Measurements from ENCODE around the gene HDX. TPM values are rescaled to one million over a fixed set of nuclear protein-coding genes. Genes with fewer than 3 reads are reported as not detected.

The HDX gene
- total and polyA plus RNA-seq, 3 experiments from 2014 or later: 0.60 to 0.90 (median 0.70) TPM

DNA sequence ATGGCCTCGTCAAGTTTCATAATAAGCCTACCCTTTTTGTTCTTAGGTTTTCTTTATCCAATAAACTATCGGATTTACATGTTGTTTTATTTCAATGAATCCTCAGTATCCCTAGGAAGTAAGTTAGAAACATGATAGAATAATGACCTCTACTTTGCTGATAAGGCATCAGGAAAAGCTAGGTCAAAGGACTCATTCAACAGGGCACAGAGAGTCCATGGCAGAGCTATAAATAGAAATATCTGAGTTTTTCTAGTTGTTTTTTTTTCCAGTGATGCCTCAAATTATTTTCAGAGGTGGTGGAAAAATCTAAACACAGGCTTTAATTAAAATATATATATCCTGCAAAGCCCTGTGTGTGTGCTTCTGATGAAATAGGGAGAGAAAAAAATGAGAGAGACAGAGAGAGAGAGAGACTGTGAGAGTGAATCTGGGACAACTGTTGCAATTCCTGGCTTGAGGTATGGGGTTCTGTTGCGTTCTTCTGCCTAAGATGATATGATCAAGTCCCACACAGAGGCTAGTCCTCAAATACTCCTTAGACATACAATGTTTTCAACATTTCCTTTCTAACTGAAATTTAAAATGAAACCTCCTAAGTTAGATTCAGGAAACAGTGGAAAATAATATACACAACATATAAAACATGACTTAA, 139.9 kb downstream of the HDX start:
- Mint-ChIP-seq H3K36me3 (no peaks in the 10 kb centered on the region), H3K27ac (no peak overlapping the region), H3K27me3 (peaks cover 0 to 1% of the 10 kb centered on the region in 2 donors), H3K4me1 (no peaks in the 10 kb centered on the region), H3K4me3 (no peak overlapping the region), H3K9me3 (peaks cover 0 to 13% (median 2%) of the 10 kb centered on the region in 5 donors)
- Histone ChIP-seq H3K27ac (ENCODE audit: low read depth, low read length) (no peak overlapping the region), H3K36me3 (ENCODE audit: insufficient read depth, low read length) (no peaks in the 10 kb centered on the region), H3K4me1 (ENCODE audit: insufficient read depth, low read length) (no peaks in the 10 kb centered on the region), H3K4me3 (ENCODE audit: low read length) (no peak overlapping the region), H3K27me3 (ENCODE audit: insufficient read depth, low read length, poor library complexity, severe bottlenecking) (no peaks in the 10 kb centered on the region), H3K9me3 (ENCODE audit: low read length) (no peaks in the 10 kb centered on the region)
- ChIA-PET CTCF (no interaction called here), POLR2A (no interaction called here)
- DNase-seq: no peak

DNA sequence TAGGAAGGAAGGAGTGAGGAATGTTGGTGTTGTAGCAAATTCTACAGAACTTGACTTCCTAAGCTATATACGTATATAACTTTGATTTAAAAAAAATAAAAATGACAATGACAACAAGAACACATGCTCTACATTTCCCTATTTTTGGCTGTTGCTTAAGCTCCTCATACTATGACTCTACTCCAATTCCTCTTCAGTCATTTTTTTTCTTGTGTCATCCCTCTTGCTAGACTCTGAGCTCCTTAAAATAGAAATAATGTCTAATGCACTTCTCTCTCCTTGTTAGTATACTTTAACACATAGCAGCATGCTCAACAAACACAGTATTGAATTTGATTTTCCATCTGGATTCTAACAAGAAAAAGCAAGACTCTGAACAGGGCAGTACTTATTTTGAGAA, 144.0 kb downstream of the HDX start:
- Histone ChIP-seq H3K9me3 (ENCODE audit: low read length) (no peaks in the 10 kb centered on the region), H3K4me3 (ENCODE audit: low read length) (no peak overlapping the region), H3K36me3 (ENCODE audit: insufficient read depth, low read length) (no peaks in the 10 kb centered on the region), H3K27me3 (ENCODE audit: insufficient read depth, low read length, poor library complexity, severe bottlenecking) (no peaks in the 10 kb centered on the region), H3K4me1 (ENCODE audit: insufficient read depth, low read length) (no peaks in the 10 kb centered on the region), H3K27ac (ENCODE audit: low read depth, low read length) (no peak overlapping the region)
- no peaks in the 10 kb centered on the region for H3K4me1 Mint-ChIP-seq
- H3K4me3 Mint-ChIP-seq: no peak overlapping the region
- no peaks in the 10 kb centered on the region for H3K36me3 Mint-ChIP-seq
- ChIA-PET CTCF (no interaction called here), POLR2A (no interaction called here)
- no peak overlapping the region for H3K27ac Mint-ChIP-seq
- H3K27me3 Mint-ChIP-seq: peaks cover 0 to 1% of the 10 kb centered on the region in 2 donors
- no peaks in the 10 kb centered on the region for H3K9me3 Mint-ChIP-seq
- no peak for DNase-seq

DNA sequence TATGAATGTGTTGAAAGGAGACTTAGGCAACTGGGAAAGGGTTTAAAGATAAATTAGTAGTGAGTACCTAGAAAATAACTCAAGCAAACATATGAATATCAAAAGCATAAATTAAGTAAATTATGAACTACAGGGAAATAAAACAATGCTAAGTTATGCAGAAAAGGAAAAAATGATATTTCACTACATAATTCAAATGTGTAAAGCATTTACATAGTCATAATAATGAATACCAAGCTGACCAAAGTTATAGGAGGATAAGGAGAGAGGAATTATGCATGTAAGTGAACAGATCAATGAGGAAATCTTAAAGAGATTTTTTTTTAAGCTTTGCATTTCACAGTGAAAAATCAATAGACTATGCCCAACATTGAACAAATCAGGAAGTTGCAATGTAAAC, 145.0 kb downstream of the HDX start:
- DNase-seq: no peak
- Mint-ChIP-seq H3K36me3 (no peaks in the 10 kb centered on the region), H3K4me1 (no peaks in the 10 kb centered on the region), H3K27ac (no peak overlapping the region), H3K4me3 (no peak overlapping the region), H3K27me3 (peaks cover 0 to 1% of the 10 kb centered on the region in 2 donors), H3K9me3 (no peaks in the 10 kb centered on the region)
- H3K36me3 ChIP-seq (ENCODE audit: insufficient read depth, low read length): no peaks in the 10 kb centered on the region
- no peaks in the 10 kb centered on the region for H3K9me3 ChIP-seq (ENCODE audit: low read length)
- no peaks in the 10 kb centered on the region for H3K4me1 ChIP-seq (ENCODE audit: insufficient read depth, low read length)
- no peaks in the 10 kb centered on the region for H3K27me3 ChIP-seq (ENCODE audit: insufficient read depth, low read length, poor library complexity, severe bottlenecking)
- ChIA-PET CTCF (no interaction called here), POLR2A (no interaction called here)
- H3K27ac ChIP-seq (ENCODE audit: low read depth, low read length): no peak overlapping the region
- no peak overlapping the region for H3K4me3 ChIP-seq (ENCODE audit: low read length)

DNA sequence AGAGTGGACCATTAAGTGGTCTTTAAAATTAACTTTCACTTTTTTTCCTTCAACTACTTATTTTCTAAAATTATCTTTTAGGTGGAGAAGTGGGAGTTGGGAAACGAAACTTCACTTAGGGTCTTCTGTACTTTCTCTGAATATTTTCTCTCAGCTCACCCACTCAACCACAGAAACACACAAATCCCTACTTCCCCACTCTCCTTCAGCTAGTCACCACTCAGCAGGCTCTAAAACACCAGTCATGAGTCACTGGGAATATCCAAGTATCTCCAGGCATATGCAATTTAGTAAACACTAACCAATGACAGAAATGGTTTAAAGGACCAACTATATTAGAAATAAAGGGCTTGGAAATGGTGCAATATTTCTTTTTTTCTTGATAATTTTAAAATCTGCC, 161.3 kb downstream of the HDX start:
- Mint-ChIP-seq H3K27ac (peak overlapping the region in 1 of 8 donors; percentile 44), H3K4me3 (no peak overlapping the region), H3K9me3 (no peaks in the 10 kb centered on the region), H3K4me1 (no peaks in the 10 kb centered on the region), H3K27me3 (no peaks in the 10 kb centered on the region), H3K36me3 (no peaks in the 10 kb centered on the region)
- no peaks in the 10 kb centered on the region for H3K4me1 ChIP-seq (ENCODE audit: insufficient read depth, low read length)
- H3K27me3 ChIP-seq (ENCODE audit: insufficient read depth, low read length, poor library complexity, severe bottlenecking): no peaks in the 10 kb centered on the region
- H3K27ac ChIP-seq (ENCODE audit: low read depth, low read length): no peak overlapping the region
- no peaks in the 10 kb centered on the region for H3K36me3 ChIP-seq (ENCODE audit: insufficient read depth, low read length)
- no peak for DNase-seq
- H3K9me3 ChIP-seq (ENCODE audit: low read length): no peaks in the 10 kb centered on the region
- ChIA-PET CTCF (no interaction called here), POLR2A (no interaction called here)
- no peak overlapping the region for H3K4me3 ChIP-seq (ENCODE audit: low read length)

DNA sequence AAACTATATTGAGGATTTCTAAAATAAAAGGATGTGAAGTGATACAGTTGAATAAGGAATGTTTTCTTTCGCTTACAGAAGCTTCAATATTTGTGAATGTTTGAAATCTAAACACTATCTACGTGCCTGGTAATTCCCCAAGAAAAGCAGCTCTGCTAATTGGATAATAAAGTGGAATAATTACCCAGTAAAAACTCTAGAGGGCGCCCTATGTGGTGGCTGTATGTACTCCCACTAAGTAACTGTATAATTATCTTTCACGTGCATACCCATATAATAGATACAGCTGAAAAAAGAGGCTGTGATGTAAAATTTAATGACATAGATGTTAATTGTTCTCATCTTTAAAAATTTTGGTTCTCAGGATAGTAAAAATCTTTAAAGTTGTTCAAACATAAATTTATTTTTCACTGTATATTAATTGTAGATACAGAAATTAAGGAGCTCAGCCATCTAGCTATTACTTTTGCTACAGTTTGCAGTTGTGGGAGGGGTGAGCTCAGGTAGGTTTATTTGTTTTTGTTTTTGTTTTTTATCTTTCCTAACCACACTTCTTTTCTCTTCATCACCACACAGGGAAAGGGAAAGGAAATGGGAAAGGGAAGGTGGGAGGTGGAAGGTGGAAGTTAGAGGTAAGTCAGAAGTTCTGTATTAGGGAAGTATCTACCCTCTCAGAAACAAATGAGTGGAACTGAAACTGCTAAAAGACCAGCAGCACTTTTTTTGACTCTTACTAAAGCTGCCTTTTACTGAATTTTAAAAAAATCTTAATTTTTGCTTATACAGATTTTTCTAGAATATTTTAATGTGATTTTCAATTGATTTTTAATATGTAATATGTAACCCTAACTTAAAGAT, 162.5 kb downstream of the HDX start:
- Histone ChIP-seq H3K4me3 (ENCODE audit: low read length) (no peak overlapping the region), H3K9me3 (ENCODE audit: low read length) (no peaks in the 10 kb centered on the region), H3K27me3 (ENCODE audit: insufficient read depth, low read length, poor library complexity, severe bottlenecking) (no peaks in the 10 kb centered on the region), H3K4me1 (ENCODE audit: insufficient read depth, low read length) (no peaks in the 10 kb centered on the region), H3K27ac (ENCODE audit: low read depth, low read length) (no peak overlapping the region), H3K36me3 (ENCODE audit: insufficient read depth, low read length) (no peaks in the 10 kb centered on the region)
- ChIA-PET POLR2A (no interaction called here), CTCF (no interaction called here)
- Mint-ChIP-seq H3K27ac (no peak overlapping the region), H3K4me3 (no peak overlapping the region), H3K4me1 (no peaks in the 10 kb centered on the region), H3K27me3 (no peaks in the 10 kb centered on the region), H3K9me3 (no peaks in the 10 kb centered on the region), H3K36me3 (no peaks in the 10 kb centered on the region)
- DNase-seq: no peak

DNA sequence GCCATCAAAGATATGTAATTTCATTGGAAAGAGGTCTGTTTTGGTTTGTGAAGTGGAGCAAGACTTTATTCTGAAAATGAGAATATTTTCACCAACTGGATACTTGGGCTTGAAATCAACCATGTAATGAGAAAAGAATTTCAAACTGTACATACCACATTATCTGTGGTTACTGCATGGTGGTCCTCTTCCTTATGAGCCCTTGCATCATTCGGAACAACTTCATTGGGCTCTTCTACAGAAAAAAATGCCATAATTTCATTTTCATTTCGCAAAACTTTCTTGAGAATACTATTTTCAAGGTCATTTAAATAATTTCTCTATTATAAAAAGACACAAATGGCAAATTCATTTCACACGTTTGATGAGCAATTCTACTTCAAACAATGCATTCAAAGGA, 165.6 kb downstream of the HDX start:
- no peaks in the 10 kb centered on the region for H3K9me3 ChIP-seq (ENCODE audit: low read length)
- no peak overlapping the region for H3K27ac ChIP-seq (ENCODE audit: low read depth, low read length)
- H3K4me3 Mint-ChIP-seq: no peak overlapping the region
- H3K4me1 Mint-ChIP-seq: no peaks in the 10 kb centered on the region
- peaks cover 0 to 2% (median 0%) of the 10 kb centered on the region in 5 donors for H3K9me3 Mint-ChIP-seq
- H3K36me3 ChIP-seq (ENCODE audit: insufficient read depth, low read length): no peaks in the 10 kb centered on the region
- H3K27me3 Mint-ChIP-seq: peaks cover 0 to 2% of the 10 kb centered on the region in 2 donors
- H3K36me3 Mint-ChIP-seq: no peaks in the 10 kb centered on the region
- CTCF ChIA-PET: no interaction called here
- no peaks in the 10 kb centered on the region for H3K4me1 ChIP-seq (ENCODE audit: insufficient read depth, low read length)
- no peaks in the 10 kb centered on the region for H3K27me3 ChIP-seq (ENCODE audit: insufficient read depth, low read length, poor library complexity, severe bottlenecking)
- H3K27ac Mint-ChIP-seq: no peak overlapping the region
- POLR2A ChIA-PET: no interaction called here
- no peak for DNase-seq
- H3K4me3 ChIP-seq (ENCODE audit: low read length): no peak overlapping the region

DNA sequence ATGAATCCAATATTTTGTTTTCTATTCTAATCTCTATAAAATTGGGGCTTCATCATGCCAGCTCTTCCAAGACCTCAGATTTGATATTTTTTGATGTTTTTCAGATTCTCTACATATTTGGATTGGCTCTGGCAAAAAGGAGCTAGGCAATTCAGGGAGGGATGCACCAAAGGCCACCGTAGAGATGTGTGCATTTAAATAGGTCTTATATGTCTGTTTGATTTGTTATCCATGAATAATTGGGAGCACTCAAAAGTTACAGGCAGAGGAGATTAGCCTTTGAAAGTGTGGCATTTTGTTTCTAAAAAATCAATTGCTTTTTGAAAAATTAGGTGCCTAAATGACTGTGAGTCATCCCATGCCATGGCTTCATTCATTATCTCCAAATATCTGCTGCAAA, 167.1 kb downstream of the HDX start:
- Mint-ChIP-seq H3K36me3 (no peaks in the 10 kb centered on the region), H3K9me3 (peaks cover 0 to 2% (median 0%) of the 10 kb centered on the region in 5 donors), H3K27ac (no peak overlapping the region), H3K27me3 (peaks cover 0 to 2% of the 10 kb centered on the region in 2 donors), H3K4me1 (no peaks in the 10 kb centered on the region), H3K4me3 (no peak overlapping the region)
- no peak overlapping the region for H3K4me3 ChIP-seq (ENCODE audit: low read length)
- ChIA-PET CTCF (no interaction called here), POLR2A (no interaction called here)
- H3K9me3 ChIP-seq (ENCODE audit: low read length): no peaks in the 10 kb centered on the region
- H3K27me3 ChIP-seq (ENCODE audit: insufficient read depth, low read length, poor library complexity, severe bottlenecking): no peaks in the 10 kb centered on the region
- DNase-seq: no peak
- no peaks in the 10 kb centered on the region for H3K4me1 ChIP-seq (ENCODE audit: insufficient read depth, low read length)
- no peaks in the 10 kb centered on the region for H3K36me3 ChIP-seq (ENCODE audit: insufficient read depth, low read length)
- no peak overlapping the region for H3K27ac ChIP-seq (ENCODE audit: low read depth, low read length)

DNA sequence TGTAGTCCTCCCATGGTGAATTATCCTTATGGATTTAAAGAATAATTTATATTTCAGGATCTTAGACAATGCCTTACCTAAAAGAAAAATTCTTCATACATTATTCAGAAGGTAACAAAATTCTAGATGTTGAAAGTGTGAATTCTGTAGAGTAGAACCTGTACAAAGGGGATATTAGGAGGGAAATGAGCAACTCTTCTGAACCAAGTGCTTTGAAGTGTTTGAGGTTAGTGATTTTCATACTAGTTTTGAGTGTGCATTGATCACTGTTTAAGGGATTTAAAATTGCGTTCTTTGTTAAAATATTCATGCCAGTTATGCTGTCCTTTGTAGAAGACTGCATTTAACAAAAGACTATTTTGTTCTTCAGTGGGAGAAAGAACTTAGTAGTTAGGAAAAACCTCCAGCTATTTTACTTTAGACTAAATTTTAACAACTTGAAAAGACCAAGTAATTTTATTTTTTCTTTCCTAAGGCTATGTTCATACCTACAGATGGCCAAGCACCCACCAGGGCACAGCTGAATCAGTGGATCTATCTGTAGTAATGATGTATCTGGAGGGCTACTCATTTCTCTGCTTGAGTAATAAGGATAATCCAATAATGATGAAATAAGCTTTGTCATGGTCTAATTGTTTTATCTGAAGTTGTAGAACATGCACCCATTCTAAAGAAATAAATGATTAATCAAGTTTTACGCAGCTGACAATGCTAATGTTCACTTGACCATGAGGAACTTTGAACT, 180.0 kb downstream of the HDX start:
- Mint-ChIP-seq H3K27me3 (peaks cover 0 to 2% of the 10 kb centered on the region in 2 donors), H3K9me3 (no peaks in the 10 kb centered on the region), H3K4me1 (no peaks in the 10 kb centered on the region), H3K27ac (no peak overlapping the region), H3K4me3 (no peak overlapping the region), H3K36me3 (no peaks in the 10 kb centered on the region)
- H3K36me3 ChIP-seq (ENCODE audit: insufficient read depth, low read length): no peaks in the 10 kb centered on the region
- no peaks in the 10 kb centered on the region for H3K4me1 ChIP-seq (ENCODE audit: insufficient read depth, low read length)
- POLR2A ChIA-PET: no interaction called here
- no peaks in the 10 kb centered on the region for H3K27me3 ChIP-seq (ENCODE audit: insufficient read depth, low read length, poor library complexity, severe bottlenecking)
- H3K27ac ChIP-seq (ENCODE audit: low read depth, low read length): no peak overlapping the region
- no peak for DNase-seq
- no peaks in the 10 kb centered on the region for H3K9me3 ChIP-seq (ENCODE audit: low read length)
- CTCF ChIA-PET: no interaction called here
- no peak overlapping the region for H3K4me3 ChIP-seq (ENCODE audit: low read length)

Data from CD8-positive, alpha-beta memory T cell (primary cell).